ENCODE data around the gene SLC38A5. TPM values are rescaled to one million over a fixed set of nuclear protein-coding genes. Genes with fewer than 3 reads are reported as not detected.

Gene SLC38A5
- total RNA-seq, 1 experiment from 2014 or later, result 54.6 TPM

GRCh38 chrX:48465336-48465933, 4.6 kb downstream of the SLC38A5 start:
- peaks cover 23% of the 10 kb centered on the region; the same call in 1 of the 2 replicates for H3K79me2 ChIP-seq (ENCODE audit: insufficient read depth, low read length)
- no peak overlapping the region for H3K4me2 ChIP-seq (ENCODE audit: low read length)
- intact Hi-C loops (cut with micrococcal nuclease), result no loop called here
- ATAC-seq (no peak), DNase-seq (ENCODE audit: low read depth, low spot score) (no peak)
- H3K9ac ChIP-seq (ENCODE audit: low read length), result no peak overlapping the region
- H3K27me3 ChIP-seq (ENCODE audit: insufficient read depth, low read length), result no peaks in the 10 kb centered on the region
- POLR2A ChIA-PET, result no interaction called here
- RAD21 ChIA-PET (ENCODE audit: low non-redundant PET in 1 of 2, low total read pairs in 2 of 2, uncharacterized antibody in 2 of 2, unreplicated experiment in 2 of 2), result no interaction called here
- no peak overlapping the region for H3K4me3 ChIP-seq (replicated peaks in 1 of 2; ENCODE audit: low read depth in 1 of 2, low read length in 2 of 2)
- H2AFZ ChIP-seq (ENCODE audit: low read depth, low read length, poor library complexity, severe bottlenecking), result no peak overlapping the region
- TF ChIP-seq RAD21 (IDR thresholded peaks at IDR 0.05; ENCODE audit: low read depth) (no peak), POLR2AphosphoS5 (IDR thresholded peaks at IDR 0.05; ENCODE audit: low read depth, low read length) (no peak), SP1 (IDR thresholded peaks at IDR 0.05; ENCODE audit: low read depth) (no peak), ATF3 (IDR thresholded peaks at IDR 0.05) (no peak), CTCF (IDR thresholded peaks at IDR 0.05 in 2 of 3, conservative IDR thresholded peaks at IDR 0.05 in 1 of 3; ENCODE audit: borderline replicate concordance in 1 of 3, insufficient read depth in 1 of 3, low read depth in 2 of 3, low read length in 2 of 3) (no peak), ELF1 (IDR thresholded peaks at IDR 0.05; ENCODE audit: borderline replicate concordance, low read depth) (no peak), CEBPB (IDR thresholded peaks at IDR 0.05; ENCODE audit: low read depth) (no peak), ZNF274 (IDR thresholded peaks at IDR 0.05; ENCODE audit: low read depth, low read length) (no peak)
- peaks cover 3 to 24% of the 10 kb centered on the region in 2 experiments; a peak in 3 of 4 replicates for H3K4me1 ChIP-seq (ENCODE audit: control insufficient read depth in 1 of 2, insufficient read depth in 2 of 2, low read length in 2 of 2)
- H3K36me3 ChIP-seq (ENCODE audit: control insufficient read depth in 1 of 2, insufficient read depth in 2 of 2, low read length in 2 of 2), result no peaks in the 10 kb centered on the region
- H3K9me2 ChIP-seq (ENCODE audit: insufficient read depth), result no peaks in the 10 kb centered on the region
- CTCF ChIA-PET, result no interaction called here
- no TSS peak for BruUV-seq (replicated peaks)
- no peaks in the 10 kb centered on the region for H4K20me1 ChIP-seq (ENCODE audit: insufficient read depth)
- H3K9me3 ChIP-seq (ENCODE audit: control insufficient read depth in 1 of 2, insufficient read depth in 1 of 2, low read depth in 1 of 2, low read length in 2 of 2), result no peaks in the 10 kb centered on the region
- no peak overlapping the region for H3K27ac ChIP-seq (ENCODE audit: low read depth, low read length)
